Prostate gland (tissue), 2 donors: ENCODE results near the gene ABCA6.

ENCODE experiments used
- CTCF ChIP-seq, 4 experiments: fragments of 200-600 bp in 2 of 4; fragments of 450-650 bp in 2 of 4; sonication (generic) in 2 of 4; IDR thresholded peaks; 1 replicate in 3 of 4; 2 replicates in 1 of 4; pipeline ENCODE4 v1.5.1; 2016 to 2019; ENCODE audit warnings: antibody characterized with exemption in 4 of 4, mild to moderate bottlenecking in 2 of 4, moderate library complexity in 2 of 4
- POLR2A ChIP-seq: fragments of 450-650 bp; IDR thresholded peaks from one replicate; pipeline ENCODE4 v1.6.1; 2016; ENCODE audit warnings: antibody characterized with exemption, mild to moderate bottlenecking

- TF ChIP-seq POLR2A (no peak), CTCF (IDR thresholded peaks at IDR 0.05) (no peak)
Measured at GRCh38 chr17:69173118-69173517, 31.4 kb upstream of the ABCA6 start.
